HCT116 (cell line): ENCODE data around the gene RAD9A. TPM values are rescaled to one million over a fixed set of nuclear protein-coding genes. Genes with fewer than 3 reads are reported as not detected.

Experiments
- ATAC-seq: fragments of 200-7000 bp; cut with Tn5 transposase; 2 replicates; pipeline ENCODE4 v1.9.1; 2020; ENCODE audit warnings: mild to moderate bottlenecking, moderate library complexity
- BruUV-seq: library from RNA; stranded (reverse); fragments of 400-500 nt; replicated peaks from 2 replicates; lab custom pipeline; 2021; lab: Mats Ljungman, UMichigan
- CTCF ChIA-PET: fragments of 300-600 bp; sonication (Branson Sonifier 250); formaldehyde crosslinking; loops from one replicate; lab custom pipeline; 2021; ENCODE audit warnings: antibody characterized with exemption; lab: Charles Lee
- POLR2A ChIA-PET: fragments of 300-600, 350-600 bp; sonication (Branson Sonifier 250); formaldehyde crosslinking; loops from one replicate; lab custom pipeline; 2021; ENCODE audit warnings: antibody characterized with exemption; lab: Charles Lee
- RAD21 ChIA-PET, 2 experiments: fragments of 300-600 bp; sonication (Branson Sonifier 250); formaldehyde crosslinking; loops; one replicate each; lab custom pipeline; 2023; ENCODE audit warnings: low total read pairs in 2 of 2; ENCODE audit not compliant: uncharacterized antibody in 2 of 2, unreplicated experiment in 2 of 2, low non-redundant PET in 1 of 2; lab: Charles Lee
- DNase-seq: peaks from one replicate; pipeline ENCODE4 v3.0.0-alpha.2; 2010; ENCODE audit warnings: low read depth, low spot score
- H2AFZ ChIP-seq: fragments of 200-600 bp; shearing (Covaris generic), sonication (generic); 2 replicates; pipeline ENCODE4 v1.6.1; 2017; ENCODE audit warnings: low read depth, mixed run types, mixed read lengths, antibody characterized with exemption, low read length; ENCODE audit not compliant: poor library complexity, severe bottlenecking
- H3K27ac ChIP-seq: 2 replicates; pipeline ENCODE4 v1.5.1; 2012; ENCODE audit warnings: low read depth, low read length
- H3K27me3 ChIP-seq: fragments of 200-600 bp; sonication (generic); 2 replicates; pipeline ENCODE4 v1.6.1; 2016; ENCODE audit warnings: mixed run types, low read length, mixed read lengths; ENCODE audit not compliant: insufficient read depth
- H3K36me3 ChIP-seq, 2 experiments: fragments of 200-500 bp in 1 of 2; fragments of 200-600 bp in 1 of 2; sonication (Bioruptor generic) in 1 of 2; sonication (generic) in 1 of 2; 2 replicates each; pipeline versions ENCODE4 v1.5.1 to v1.6.1; 2014 to 2016; ENCODE audit warnings: low read length in 2 of 2, inconsistent platforms in 1 of 2, mixed read lengths in 1 of 2, mixed run types in 1 of 2; ENCODE audit not compliant: insufficient read depth in 2 of 2, control insufficient read depth in 1 of 2
- H3K4me1 ChIP-seq, 2 experiments: fragments of 200-600 bp in 1 of 2; sonication (generic) in 1 of 2; 2 replicates each; pipeline versions ENCODE4 v1.5.1 to v1.6.1; 2012 to 2017; ENCODE audit warnings: low read length in 2 of 2, inconsistent platforms in 1 of 2, mild to moderate bottlenecking in 1 of 2, mixed read lengths in 1 of 2, mixed run types in 1 of 2, moderate library complexity in 1 of 2; ENCODE audit not compliant: insufficient read depth in 2 of 2, control insufficient read depth in 1 of 2
- H3K4me2 ChIP-seq: fragments of 200-600 bp; sonication (generic); 2 replicates; pipeline ENCODE4 v1.6.1; 2017; ENCODE audit warnings: mixed run types, low read length, mixed read lengths
- H3K4me3 ChIP-seq, 2 experiments: fragments of 200-600 bp in 1 of 2; sonication (generic) in 1 of 2; replicated peaks in 1 of 2; 2 replicates each; pipeline ENCODE4 v1.5.1; 2011 to 2016; ENCODE audit warnings: low read length in 2 of 2, control low read depth in 1 of 2, low read depth in 1 of 2, mild to moderate bottlenecking in 1 of 2, mixed read lengths in 1 of 2, mixed run types in 1 of 2
- H3K79me2 ChIP-seq: fragments of 200-600 bp; sonication (generic); 2 replicates; pipeline ENCODE4 v1.6.1; 2017; ENCODE audit warnings: mild to moderate bottlenecking, mixed run types, low read length, moderate library complexity, mixed read lengths; ENCODE audit not compliant: insufficient read depth
- H3K9ac ChIP-seq: fragments of 200-600 bp; sonication (generic); 2 replicates; pipeline ENCODE4 v1.6.1; 2016; ENCODE audit warnings: low read length, mixed read lengths
- H3K9me2 ChIP-seq: fragments of 200-600 bp; sonication (generic), shearing (Covaris generic); 2 replicates; pipeline ENCODE4 v1.6.1; 2017; ENCODE audit warnings: mixed run types, mild to moderate bottlenecking, moderate library complexity; ENCODE audit not compliant: insufficient read depth
- H3K9me3 ChIP-seq, 2 experiments: fragments of 200-500 bp in 1 of 2; fragments of 200-600 bp in 1 of 2; sonication (Bioruptor generic) in 1 of 2; sonication (generic) in 1 of 2; 2 replicates each; pipeline ENCODE4 v1.6.1; 2014 to 2017; ENCODE audit warnings: low read length in 2 of 2, mixed read lengths in 2 of 2, inconsistent platforms in 1 of 2, low read depth in 1 of 2, mild to moderate bottlenecking in 1 of 2, mixed run types in 1 of 2, moderate library complexity in 1 of 2; ENCODE audit not compliant: control insufficient read depth in 1 of 2, insufficient read depth in 1 of 2
- H4K20me1 ChIP-seq: fragments of 200-600 bp; sonication (generic), shearing (Covaris generic); 2 replicates; pipeline ENCODE4 v1.6.1; 2017; ENCODE audit warnings: mixed run types, mild to moderate bottlenecking, moderate library complexity; ENCODE audit not compliant: insufficient read depth
- ATF3 ChIP-seq: IDR thresholded peaks from 2 replicates; pipeline ENCODE4 v1.6.1; 2012
- EGR1 ChIP-seq: IDR thresholded peaks from 2 replicates; pipeline ENCODE4 v1.6.1; 2012; ENCODE audit warnings: low read depth
- ELF1 ChIP-seq: IDR thresholded peaks from 2 replicates; pipeline ENCODE4 v1.6.1; 2012; ENCODE audit warnings: low read depth, borderline replicate concordance
- MAX ChIP-seq: IDR thresholded peaks from 2 replicates; pipeline ENCODE4 v1.6.1; 2012
- POLR2AphosphoS5 ChIP-seq: IDR thresholded peaks from 2 replicates; pipeline ENCODE4 v1.6.1; 2011; ENCODE audit warnings: mild to moderate bottlenecking, low read depth, low read length, moderate library complexity
- RAD21 ChIP-seq: IDR thresholded peaks from 2 replicates; pipeline ENCODE4 v1.6.1; 2012; ENCODE audit warnings: low read depth, mild to moderate bottlenecking
- REST ChIP-seq: IDR thresholded peaks from 2 replicates; pipeline ENCODE4 v1.6.1; 2012; ENCODE audit warnings: low read depth
- SRF ChIP-seq: IDR thresholded peaks from 2 replicates; pipeline ENCODE4 v1.6.1; 2012; ENCODE audit warnings: low read depth
- TCF7L2 ChIP-seq: IDR thresholded peaks from 2 replicates; pipeline ENCODE4 v1.7.0; 2011; ENCODE audit warnings: borderline replicate concordance, inconsistent platforms; ENCODE audit not compliant: insufficient read depth, insufficient read length; ENCODE audit errors: extremely low read depth
- YY1 ChIP-seq: IDR thresholded peaks from 2 replicates; pipeline ENCODE4 v1.6.1; 2011; ENCODE audit warnings: low read length, low read depth, moderate library complexity, mild to moderate bottlenecking; ENCODE audit not compliant: insufficient replicate concordance; ENCODE audit errors: extremely low read depth
- intact Hi-C: fragments of 100-400 bp; cut with micrococcal nuclease; formaldehyde crosslinking; loops from 2 replicates; pipeline ENCODE4 v1.10.0; 2022
- total RNA-seq: library from RNA; stranded (reverse); gene quantifications from one replicate; pipeline ENCODE4 v1.2.1, GENCODE V29; 2021; ENCODE audit not compliant: unreplicated experiment

The RAD9A gene
- total RNA-seq, 1 experiment from 2014 or later: 49.8 TPM

- TF ChIP-seq REST: no peak
- no peak for TF ChIP-seq RAD21
- TF ChIP-seq MAX: no peak
- no peak for TF ChIP-seq ELF1
- TF ChIP-seq ATF3: no peak
- no peak for TF ChIP-seq YY1
- TF ChIP-seq TCF7L2: no peak
- TF ChIP-seq EGR1: no peak
- TF ChIP-seq, all 23 proteins: peak for 0
These were observed 37.9 kb downstream of the RAD9A start (continued) for GRCh38 chr11:67429722-67430121.

- Histone ChIP-seq H3K27me3 (no peaks in the 10 kb centered on the region), H3K9ac (no peak overlapping the region), H4K20me1 (no peaks in the 10 kb centered on the region), H3K9me2 (no peaks in the 10 kb centered on the region), H2AFZ (no peak overlapping the region), H3K79me2 (peaks cover 27% of the 10 kb centered on the region), H3K4me2 (no peak overlapping the region), H3K36me3 (peaks cover 10 to 17% of the 10 kb centered on the region in 2 experiments; a peak in 3 of 4 replicates), H3K9me3 (no peaks in the 10 kb centered on the region), H3K4me3 (no peak overlapping the region), H3K4me1 (peaks cover 11 to 18% of the 10 kb centered on the region in 2 experiments), H3K27ac (no peak overlapping the region)
- no TSS peak for BruUV-seq
- ChIA-PET CTCF (no interaction called here), RAD21 (no interaction called here), POLR2A (no interaction called here)
- intact Hi-C loops: no loop called here
- TF ChIP-seq ELF1: no peak
- no peak for TF ChIP-seq SRF
- no peak for TF ChIP-seq REST
- no peak for TF ChIP-seq POLR2AphosphoS5
- ATAC-seq (no peak), DNase-seq (no peak)
These were observed 39.8 kb downstream of the RAD9A start for GRCh38 chr11:67431346-67432249.
